GM13977 (cell line): ENCODE measurements around the gene NXNL1.
A peak's percentile ranks its signal among the peaks of the same experiment; 100 is the strongest.

Source experiments
- DNase-seq: peaks from one replicate; pipeline ENCODE4 v3.0.0; 2012; ENCODE audit warnings: low spot score
- in situ Hi-C: fragments of 300-500 bp; cut with MboI; formaldehyde crosslinking; loops from one replicate; pipeline ENCODE4 v1.12.0; 2022; ENCODE audit warnings: low sequenced_read_pairs, low pct_unique_long_range_greater_than_20kb, mixed read lengths, inconsistent platforms; ENCODE audit not compliant: unreplicated experiment
- TF ChIP-seq, protein P1 (sequence below): IDR thresholded peaks from 2 replicates; pipeline ENCODE4 v1.5.1; 2012; ENCODE audit warnings: mild to moderate bottlenecking, control low read depth; ENCODE audit not compliant: insufficient read depth; ENCODE audit errors: extremely low read depth, missing control alignments

The NXNL1 gene

DNA sequence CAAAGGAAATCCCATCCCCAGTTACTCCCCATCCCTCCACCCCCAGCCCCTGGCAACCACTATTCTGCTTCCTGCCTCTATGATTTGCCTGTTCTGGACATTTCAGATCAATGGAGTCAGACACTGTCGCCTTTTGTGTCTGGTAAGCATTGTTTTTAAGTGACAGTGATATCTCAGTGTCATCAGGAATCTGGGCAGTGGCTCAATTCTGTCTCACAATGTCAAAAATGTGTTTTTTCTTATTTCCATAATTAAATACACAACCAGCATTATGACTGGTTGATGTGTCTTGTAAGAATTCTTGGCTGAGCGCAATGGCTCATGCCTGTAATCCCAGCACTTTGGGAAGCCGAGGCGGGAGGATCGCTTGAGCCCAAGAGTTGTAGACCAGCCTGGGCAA lies 30.6 kb upstream of the NXNL1 start:
- DNase-seq: no peak
- TF ChIP-seq, protein P1, sequence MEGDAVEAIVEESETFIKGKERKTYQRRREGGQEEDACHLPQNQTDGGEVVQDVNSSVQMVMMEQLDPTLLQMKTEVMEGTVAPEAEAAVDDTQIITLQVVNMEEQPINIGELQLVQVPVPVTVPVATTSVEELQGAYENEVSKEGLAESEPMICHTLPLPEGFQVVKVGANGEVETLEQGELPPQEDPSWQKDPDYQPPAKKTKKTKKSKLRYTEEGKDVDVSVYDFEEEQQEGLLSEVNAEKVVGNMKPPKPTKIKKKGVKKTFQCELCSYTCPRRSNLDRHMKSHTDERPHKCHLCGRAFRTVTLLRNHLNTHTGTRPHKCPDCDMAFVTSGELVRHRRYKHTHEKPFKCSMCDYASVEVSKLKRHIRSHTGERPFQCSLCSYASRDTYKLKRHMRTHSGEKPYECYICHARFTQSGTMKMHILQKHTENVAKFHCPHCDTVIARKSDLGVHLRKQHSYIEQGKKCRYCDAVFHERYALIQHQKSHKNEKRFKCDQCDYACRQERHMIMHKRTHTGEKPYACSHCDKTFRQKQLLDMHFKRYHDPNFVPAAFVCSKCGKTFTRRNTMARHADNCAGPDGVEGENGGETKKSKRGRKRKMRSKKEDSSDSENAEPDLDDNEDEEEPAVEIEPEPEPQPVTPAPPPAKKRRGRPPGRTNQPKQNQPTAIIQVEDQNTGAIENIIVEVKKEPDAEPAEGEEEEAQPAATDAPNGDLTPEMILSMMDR: no peak
- in situ Hi-C loops: no loop called here

- TF ChIP-seq, protein P1: no peak
These were observed 29.7 kb upstream of the NXNL1 start for GRCh38 chr19:17490411-17490810.

GRCh38 chr19:17489392-17490030 lies 28.8 kb upstream of the NXNL1 start:
- TF ChIP-seq, protein P1: no peak
- in situ Hi-C loops: no loop called here
- no peak for DNase-seq

More at GRCh38 chr19:17490411-17490810, 29.7 kb upstream of the NXNL1 start:
- DNase-seq: no peak
- in situ Hi-C loops: no loop called here

- TF ChIP-seq, protein P1: peak; percentile 8
- DNase-seq: peak; percentile 78
- in situ Hi-C loops: no loop called here
These were observed 28.1 kb upstream of the NXNL1 start for GRCh38 chr19:17488593-17489391.

GRCh38 chr19:17487284-17488121 lies 26.8 kb upstream of the NXNL1 start:
- in situ Hi-C loops: no loop called here
- no peak for DNase-seq
- TF ChIP-seq, protein P1: no peak

DNA sequence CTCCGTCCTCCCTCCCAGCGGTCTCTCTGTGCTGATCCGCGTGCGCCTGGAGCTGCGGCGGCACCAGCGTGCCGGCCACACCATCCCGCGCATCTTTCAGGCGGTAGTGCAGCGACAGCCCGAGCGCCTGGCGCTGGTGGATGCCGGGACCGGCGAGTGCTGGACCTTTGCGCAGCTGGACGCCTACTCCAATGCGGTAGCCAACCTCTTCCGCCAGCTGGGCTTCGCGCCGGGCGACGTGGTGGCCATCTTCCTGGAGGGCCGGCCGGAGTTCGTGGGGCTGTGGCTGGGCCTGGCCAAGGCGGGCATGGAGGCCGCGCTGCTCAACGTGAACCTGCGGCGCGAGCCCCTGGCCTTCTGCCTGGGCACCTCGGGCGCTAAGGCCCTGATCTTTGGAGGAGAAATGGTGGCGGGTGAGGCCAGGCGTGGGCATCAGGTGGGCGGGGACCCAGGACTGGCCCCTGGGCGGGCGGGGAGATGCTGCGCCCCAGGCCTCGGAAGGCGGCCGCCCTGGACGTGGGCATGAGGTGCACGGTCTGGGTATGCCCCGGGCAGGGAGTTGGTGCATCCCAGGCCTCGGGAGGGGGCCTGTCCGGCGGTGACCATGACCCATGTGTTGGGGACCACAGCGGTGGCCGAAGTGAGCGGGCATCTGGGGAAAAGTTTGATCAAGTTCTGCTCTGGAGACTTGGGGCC lies 26.0 kb upstream of the NXNL1 start:
- TF ChIP-seq, protein P1: no peak
- DNase-seq: no peak
- in situ Hi-C loops: no loop called here
